HG02840 (cell line): Measurements from ENCODE around the gene IFNG-AS1.

Experiments used
- ATAC-seq: cut with Tn5 transposase; IDR thresholded peaks from one replicate; pipeline ENCODE4 v1.9.1; 2021; ENCODE audit warnings: mild to moderate bottlenecking, moderate library complexity, moderate number of reproducible peaks; ENCODE audit not compliant: unreplicated experiment, low FRiP score

IFNG-AS1 gene

DNA sequence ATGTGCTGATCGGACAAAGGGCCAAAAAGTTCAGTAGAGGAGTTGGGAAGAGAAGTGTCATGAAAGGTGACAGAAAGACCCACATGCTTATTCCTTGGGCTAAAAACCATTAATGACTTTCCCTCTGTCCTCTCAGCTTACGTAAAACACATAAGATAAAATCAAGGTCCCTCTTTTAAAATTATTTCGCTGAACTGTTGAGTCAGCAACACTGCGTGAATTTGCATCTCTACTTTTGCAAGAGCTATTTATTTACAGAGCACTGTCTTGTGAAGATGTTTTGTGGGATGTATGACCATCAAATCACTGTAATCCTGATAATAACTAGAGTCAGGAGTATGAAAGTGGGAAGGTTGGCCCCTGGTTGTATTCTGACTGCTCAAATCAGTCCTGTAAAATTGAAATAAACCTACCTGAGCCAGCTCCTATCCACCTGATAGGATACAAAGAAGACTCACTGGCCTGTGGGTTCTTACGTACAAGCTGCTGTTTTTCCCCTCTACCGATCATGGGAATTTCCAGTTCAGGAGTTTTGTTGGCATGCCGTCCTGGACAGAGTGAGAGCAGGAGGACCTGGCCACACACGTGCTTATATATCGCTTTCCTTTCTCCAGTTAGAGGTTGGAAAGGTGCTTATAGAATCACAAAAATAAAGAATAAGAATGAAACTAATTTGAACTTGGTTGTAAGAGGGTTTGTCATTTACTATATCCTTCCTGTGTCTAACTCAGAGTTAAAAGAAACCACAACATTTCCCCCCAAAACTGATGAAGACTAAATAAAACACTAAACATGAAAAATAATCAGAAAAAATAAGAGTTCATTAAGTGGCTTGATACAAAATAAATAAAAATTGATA is 42.9 kb downstream of the IFNG-AS1 start:
- no peak for ATAC-seq

DNA sequence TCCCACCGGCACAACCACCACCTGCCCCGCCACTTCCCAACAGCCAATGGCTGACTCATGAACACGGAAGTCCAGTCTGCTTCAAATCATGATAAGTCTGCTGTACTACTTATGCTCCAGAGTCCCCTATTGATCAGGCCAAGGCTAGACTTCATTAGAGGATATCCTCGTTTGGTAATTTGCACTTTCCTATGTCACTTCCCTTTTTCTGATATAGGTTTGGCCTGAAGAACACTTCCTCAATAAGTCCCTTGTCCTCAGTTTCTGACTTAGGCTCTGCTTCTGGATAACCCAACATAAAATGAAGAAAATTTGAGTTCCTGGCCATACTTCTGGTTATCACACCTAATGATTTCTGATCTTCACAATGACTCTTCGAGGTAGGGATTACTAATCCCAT is 45.3 kb downstream of the IFNG-AS1 start:
- no peak for ATAC-seq

GRCh38 chr12:68036642-68037041 is 47.4 kb downstream of the IFNG-AS1 start:
- no peak for ATAC-seq

DNA sequence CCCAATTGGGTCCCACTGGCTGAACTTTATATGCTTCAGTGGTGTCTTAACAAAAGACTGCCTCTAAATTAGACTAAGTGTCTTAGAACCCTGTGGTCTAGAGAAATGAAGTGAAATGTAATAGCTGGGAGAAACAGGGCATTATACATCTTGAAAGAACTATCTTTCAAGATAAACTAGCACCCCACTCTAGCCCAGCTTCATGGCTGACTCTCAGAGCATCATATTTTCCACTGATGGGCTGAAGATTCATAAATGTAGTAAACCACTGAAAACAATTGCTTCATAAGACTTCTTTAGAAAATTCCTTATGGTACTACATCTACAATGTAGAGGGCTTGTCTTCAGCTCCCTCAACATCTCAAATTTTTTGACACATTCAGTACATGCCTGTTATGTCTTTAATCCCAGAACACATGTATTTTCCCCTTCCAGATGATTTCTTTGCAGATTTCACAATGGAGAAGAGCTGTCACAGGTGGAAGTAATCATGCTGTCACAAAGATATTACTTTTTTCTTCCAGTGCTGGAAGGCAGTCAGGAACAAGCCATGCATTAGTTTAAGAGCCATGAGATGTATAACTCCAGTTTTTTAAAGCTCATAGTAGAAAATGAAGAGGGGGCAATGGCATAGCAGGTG is 48.5 kb downstream of the IFNG-AS1 start:
- no peak for ATAC-seq

- ATAC-seq, result no peak
Observed at GRCh38 chr12:68038650-68039049, 49.4 kb downstream of the IFNG-AS1 start.

DNA sequence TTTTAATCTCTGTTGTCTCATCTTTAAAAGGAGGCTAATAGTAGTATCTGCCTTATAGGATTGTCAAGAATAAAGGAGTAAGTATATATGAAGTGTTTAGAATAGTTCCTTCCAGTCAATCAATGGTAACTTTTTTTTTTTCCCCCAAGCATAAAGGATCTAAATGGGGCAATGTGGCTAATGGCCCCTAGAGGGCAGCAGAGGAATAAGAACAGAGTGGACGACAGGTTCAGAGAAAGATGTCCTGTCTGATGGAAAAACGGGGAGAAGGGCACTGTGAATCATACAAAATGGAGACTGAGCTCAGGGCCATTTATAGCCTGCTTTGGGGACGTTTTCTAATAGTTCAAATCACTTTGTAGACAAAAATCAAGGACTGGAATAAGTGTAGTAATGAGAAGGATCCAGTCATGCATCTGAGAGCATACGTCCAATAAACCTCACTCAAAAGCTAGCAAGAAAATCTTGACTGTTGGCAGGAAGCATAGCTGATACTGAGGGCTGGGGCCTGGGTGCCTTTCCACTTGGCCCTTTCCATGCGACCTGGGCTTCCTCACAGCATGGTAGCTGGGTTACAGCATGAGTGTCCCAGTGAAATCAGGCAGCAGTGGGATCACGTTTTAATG is 51.3 kb downstream of the IFNG-AS1 start:
- peak; percentile 61 for ATAC-seq

DNA sequence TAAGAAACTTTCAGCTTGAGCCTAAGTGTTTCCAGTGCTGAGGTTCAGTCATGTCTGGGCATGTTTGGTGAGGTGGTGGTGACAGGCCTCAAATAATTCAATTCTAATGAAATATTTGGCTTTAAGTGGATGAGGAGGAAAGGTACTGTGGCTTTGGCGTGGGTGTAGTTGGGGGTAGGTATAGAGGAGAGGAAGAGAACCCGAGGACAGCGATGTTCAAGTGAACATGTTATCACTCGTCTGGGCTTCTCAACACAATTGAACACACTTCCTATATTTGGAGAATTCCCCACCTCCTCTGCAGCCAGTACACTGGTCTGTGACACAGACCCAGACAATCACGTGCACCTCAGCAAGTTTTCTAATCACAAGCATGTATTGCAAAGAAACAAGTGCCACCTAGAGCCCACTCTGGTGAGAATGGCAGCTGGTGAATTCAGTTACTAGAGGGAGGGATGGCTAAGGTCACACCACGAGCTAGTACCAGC is 53.0 kb downstream of the IFNG-AS1 start:
- ATAC-seq, result no peak

DNA sequence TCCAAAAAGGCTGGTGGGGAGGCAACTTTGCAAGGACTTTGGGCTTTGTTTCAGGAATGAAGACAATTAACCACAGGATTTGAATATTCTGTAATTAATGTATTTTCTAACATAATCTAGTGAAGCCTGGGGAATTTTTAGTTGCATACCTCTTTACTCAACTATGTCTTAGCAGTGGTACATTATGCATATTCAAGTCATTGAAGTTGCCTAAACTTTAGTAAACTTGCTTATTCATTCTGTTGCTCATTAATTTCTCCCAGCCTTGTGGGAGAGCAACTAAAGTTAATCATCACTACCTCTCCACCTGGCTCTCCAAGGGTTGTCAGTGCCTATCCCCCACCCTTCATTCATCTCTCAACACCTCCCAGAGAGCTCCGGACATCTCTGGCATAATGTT is 54.2 kb downstream of the IFNG-AS1 start:
- no peak for ATAC-seq

DNA sequence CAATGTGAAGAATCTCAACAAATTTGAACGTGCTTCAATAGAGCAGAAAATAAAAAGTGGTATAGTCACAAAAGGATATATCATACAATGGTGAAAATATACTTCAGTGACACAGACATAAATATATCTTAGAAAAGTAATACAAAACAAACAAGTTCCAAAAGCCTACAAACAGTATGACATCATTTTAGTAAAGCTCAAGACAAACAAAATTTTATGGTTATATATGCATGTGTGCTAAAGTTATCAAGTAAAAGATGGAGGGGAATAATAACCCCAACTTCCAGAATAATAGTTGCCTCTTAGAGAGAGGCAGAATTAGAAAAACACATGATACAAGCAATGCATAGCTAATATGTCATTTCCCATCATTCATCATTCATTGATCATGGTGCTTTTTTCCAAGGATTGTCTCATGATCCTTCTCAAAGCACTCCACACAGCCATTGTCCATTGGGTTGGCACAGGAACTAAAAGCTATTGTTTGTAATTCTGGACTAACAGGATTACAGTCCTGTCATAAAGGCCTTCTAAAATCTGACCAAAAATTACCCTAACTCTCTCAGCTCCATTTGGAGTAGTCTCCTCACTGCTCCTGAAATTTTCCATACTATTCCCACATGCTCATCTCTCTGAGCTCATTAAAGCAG is 59.5 kb downstream of the IFNG-AS1 start:
- ATAC-seq, result no peak

DNA sequence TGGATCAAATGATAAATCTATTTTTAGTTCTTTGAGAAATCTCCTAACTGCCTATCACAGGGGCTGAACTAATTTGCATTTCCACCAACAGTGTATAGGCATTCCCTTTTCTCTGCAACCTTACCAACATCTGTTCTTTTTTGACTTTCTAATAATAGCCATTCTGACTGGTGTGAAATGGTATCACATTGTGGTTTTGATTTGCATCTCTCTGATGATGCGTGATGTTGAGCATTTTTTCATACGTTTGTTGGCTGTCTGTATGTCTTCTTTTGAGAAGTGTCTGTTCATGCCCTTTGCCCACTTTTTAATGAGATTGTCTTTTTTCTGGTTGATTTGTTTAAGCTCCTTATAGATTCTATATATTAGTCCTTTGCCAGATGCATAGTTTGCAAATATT is 67.1 kb downstream of the IFNG-AS1 start:
- ATAC-seq, result no peak

GRCh38 chr12:68063900-68064590 is 74.8 kb downstream of the IFNG-AS1 start:
- no peak for ATAC-seq

DNA sequence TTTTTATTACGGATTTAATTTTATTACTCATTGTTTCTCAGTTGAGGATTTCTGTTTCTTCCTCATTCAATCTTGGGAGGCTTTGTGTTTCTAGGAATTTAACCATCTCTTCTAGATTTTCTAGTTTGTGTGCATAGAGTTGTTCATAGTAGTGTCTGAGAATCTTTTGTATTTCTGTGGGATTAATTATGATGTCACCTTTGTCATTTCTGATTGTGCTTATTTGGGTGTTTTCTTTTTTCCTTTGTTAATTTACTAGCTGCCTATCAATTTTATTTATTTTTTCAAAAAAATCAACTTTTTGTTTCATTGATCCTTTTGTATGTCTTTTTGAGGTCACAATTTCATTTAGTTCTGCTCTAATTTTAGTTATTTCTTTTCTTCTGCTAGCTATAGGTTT is 75.9 kb downstream of the IFNG-AS1 start:
- no peak for ATAC-seq

DNA sequence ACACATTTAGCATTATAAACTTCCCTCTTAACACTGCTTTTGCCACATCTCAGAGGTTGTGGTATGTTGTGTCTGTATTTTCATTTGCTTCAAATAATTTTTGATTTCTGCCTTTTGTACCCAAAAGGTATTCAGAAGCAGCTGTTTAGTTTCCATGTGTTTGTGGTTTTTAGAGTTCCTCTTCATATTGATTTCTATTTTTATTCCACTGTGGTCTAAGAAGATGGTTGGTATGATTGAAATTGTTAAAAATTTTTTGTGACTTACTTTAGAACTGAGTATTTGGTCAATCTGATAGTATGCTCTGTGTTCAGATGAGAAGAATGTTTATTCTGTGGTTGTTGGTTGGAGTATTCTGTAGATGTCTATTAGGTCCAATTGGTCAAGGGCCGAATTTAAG is 76.4 kb downstream of the IFNG-AS1 start:
- ATAC-seq, result no peak

- ATAC-seq, result no peak
Observed at GRCh38 chr12:68067762-68068376, 78.6 kb downstream of the IFNG-AS1 start.

DNA sequence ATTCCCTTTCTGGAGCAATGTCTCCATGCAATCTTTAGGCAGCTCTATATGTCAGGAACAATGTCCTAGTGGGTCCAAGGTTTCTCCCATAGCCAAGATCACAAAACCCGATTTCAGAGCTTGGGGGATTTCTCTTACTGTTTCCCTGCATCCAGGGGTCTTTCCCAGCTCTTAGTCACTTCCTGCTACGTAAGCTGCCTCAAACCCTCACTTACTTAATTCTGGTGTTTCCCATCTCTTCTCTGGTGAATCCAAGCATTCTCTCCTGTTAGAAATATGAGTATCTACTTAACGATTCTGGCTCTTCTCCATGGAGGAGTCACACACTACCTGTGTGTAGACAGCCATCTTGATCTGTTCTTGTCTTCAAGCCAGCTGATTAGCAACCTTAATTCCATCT is 80.0 kb downstream of the IFNG-AS1 start:
- no peak for ATAC-seq
